ENCODE results near the gene MEIOSIN. TPM values are rescaled to one million over a fixed set of nuclear protein-coding genes. Genes with fewer than 3 reads are reported as not detected.
A peak's percentile ranks its signal among the peaks of the same experiment; 100 is the strongest.

MEIOSIN gene
- total RNA-seq, 1 donor from 2014 or later = not detected

GRCh38 chr19:45771311-45771933, 38.2 kb downstream of the MEIOSIN start:
- no peak for ATAC-seq (ENCODE audit: poor library complexity)
- DNase-seq = peak; percentile 48
- intact Hi-C loops (cut with DNase I) = no loop called here

- intact Hi-C loops (cut with DNase I) = no loop called here
- ATAC-seq (ENCODE audit: poor library complexity) (no peak), DNase-seq (no peak)
Measured at GRCh38 chr19:45772130-45772840, 39.0 kb downstream of the MEIOSIN start.

- DNase-seq (no peak), ATAC-seq (ENCODE audit: poor library complexity) (no peak)
- intact Hi-C loops (cut with DNase I) = no loop called here
Measured at GRCh38 chr19:45772912-45773311, 39.7 kb downstream of the MEIOSIN start.

GRCh38 chr19:45773384-45773783, 40.1 kb downstream of the MEIOSIN start:
- no peak for DNase-seq
- ATAC-seq (ENCODE audit: poor library complexity) = no peak
- intact Hi-C loops (cut with DNase I) = no loop called here

GRCh38 chr19:45774765-45775164, 41.5 kb downstream of the MEIOSIN start:
- DNase-seq (no peak), ATAC-seq (ENCODE audit: poor library complexity) (no peak)
- intact Hi-C loops (cut with DNase I) = no loop called here

- intact Hi-C loops (cut with DNase I) = no loop called here
- ATAC-seq (ENCODE audit: poor library complexity) (no peak), DNase-seq (no peak)
Measured at GRCh38 chr19:45777395-45777961, 44.2 kb downstream of the MEIOSIN start.

GRCh38 chr19:45778010-45778661, 44.9 kb downstream of the MEIOSIN start:
- DNase-seq = no peak
- ATAC-seq (ENCODE audit: poor library complexity) = no peak
- intact Hi-C loops (cut with DNase I) = no loop called here

- DNase-seq (peak; percentile 87), ATAC-seq (ENCODE audit: poor library complexity) (peak; percentile 49)
- intact Hi-C loops (cut with DNase I) = no loop called here
Measured at GRCh38 chr19:45779231-45780145, 46.2 kb downstream of the MEIOSIN start.

GRCh38 chr19:45780146-45780447, 46.9 kb downstream of the MEIOSIN start:
- intact Hi-C loops (cut with DNase I) = no loop called here
- ATAC-seq (ENCODE audit: poor library complexity) (no peak), DNase-seq (no peak)

GRCh38 chr19:45780448-45781213, 47.4 kb downstream of the MEIOSIN start:
- DNase-seq (no peak), ATAC-seq (ENCODE audit: poor library complexity) (no peak)
- intact Hi-C loops (cut with DNase I) = no loop called here

- intact Hi-C loops (cut with DNase I) = no loop called here
- DNase-seq (no peak), ATAC-seq (ENCODE audit: poor library complexity) (peak; percentile 1)
Measured at GRCh38 chr19:45781214-45782161, 48.2 kb downstream of the MEIOSIN start.

GRCh38 chr19:45782162-45782691, 49.0 kb downstream of the MEIOSIN start, which contains the start of gene DMPK:
TSS of gene DMPK (minus strand) at chr19:45782490. CDS start at chr19:45782352, 138 bp downstream.
- ATAC-seq (ENCODE audit: poor library complexity) (peak; percentile 72), DNase-seq (peak; percentile 77)
- intact Hi-C loops (cut with DNase I) = no loop called here

- peak; percentile 74 for ATAC-seq (ENCODE audit: poor library complexity)
- DNase-seq = peak; percentile 89
- intact Hi-C loops (cut with DNase I) = no loop called here
Measured at GRCh38 chr19:45782820-45783785, 49.9 kb downstream of the MEIOSIN start.

GRCh38 chr19:45784096-45784495, 50.9 kb downstream of the MEIOSIN start:
- no peak for DNase-seq
- no peak for ATAC-seq (ENCODE audit: poor library complexity)
- intact Hi-C loops (cut with DNase I) = no loop called here

- DNase-seq (no peak), ATAC-seq (ENCODE audit: poor library complexity) (no peak)
- intact Hi-C loops (cut with DNase I) = no loop called here
Measured at GRCh38 chr19:45785097-45785496, 51.9 kb downstream of the MEIOSIN start.

Measured in Right ventricle myocardium superior (tissue), 1 donor.